Activated naive CD8-positive, alpha-beta T cell treated with anti-CD3 and anti-CD28 coated beads for 36 hours (primary cell): ENCODE measurements around the gene TMEM150B. TPM values are rescaled to one million over a fixed set of nuclear protein-coding genes. Genes with fewer than 3 reads are reported as not detected.

ENCODE experiments used
- DNase-seq: peaks from one replicate; pipeline ENCODE4 v3.0.0; 2021
- H3K27ac Mint-ChIP-seq: one replicate; pipeline ENCODE4 v1.8.0; 2022; ENCODE audit warnings: mild to moderate bottlenecking, moderate library complexity, mixed read lengths
- H3K27me3 Mint-ChIP-seq: one replicate; pipeline ENCODE4 v1.8.0; 2022; ENCODE audit warnings: mild to moderate bottlenecking, mixed read lengths
- H3K36me3 Mint-ChIP-seq: one replicate; pipeline ENCODE4 v1.8.0; 2021; ENCODE audit warnings: mild to moderate bottlenecking, mixed read lengths
- H3K4me1 Mint-ChIP-seq: one replicate; pipeline ENCODE4 v1.8.0; 2021; ENCODE audit warnings: mixed read lengths
- H3K4me3 Mint-ChIP-seq: one replicate; pipeline ENCODE4 v1.8.0; 2022; ENCODE audit warnings: mild to moderate bottlenecking, moderate library complexity, mixed read lengths
- H3K9me3 Mint-ChIP-seq: one replicate; pipeline ENCODE4 v1.8.0; 2022; ENCODE audit warnings: mixed read lengths
- total RNA-seq, 2 experiments: library from RNA; stranded (reverse); gene quantifications; one replicate each; pipeline ENCODE4 v1.2.3, GENCODE V29; 2021

TMEM150B gene
- total RNA-seq, 2 experiments from 2014 or later, result not detected

- Mint-ChIP-seq H3K27me3 (peaks cover 4% of the 10 kb centered on the region), H3K4me1 (peaks cover 10% of the 10 kb centered on the region), H3K9me3 (no peaks in the 10 kb centered on the region), H3K4me3 (no peak overlapping the region), H3K27ac (no peak overlapping the region), H3K36me3 (no peaks in the 10 kb centered on the region)
- no peak for DNase-seq
Observed at GRCh38 chr19:55287361-55288079, 37.6 kb downstream of the TMEM150B start.

DNA sequence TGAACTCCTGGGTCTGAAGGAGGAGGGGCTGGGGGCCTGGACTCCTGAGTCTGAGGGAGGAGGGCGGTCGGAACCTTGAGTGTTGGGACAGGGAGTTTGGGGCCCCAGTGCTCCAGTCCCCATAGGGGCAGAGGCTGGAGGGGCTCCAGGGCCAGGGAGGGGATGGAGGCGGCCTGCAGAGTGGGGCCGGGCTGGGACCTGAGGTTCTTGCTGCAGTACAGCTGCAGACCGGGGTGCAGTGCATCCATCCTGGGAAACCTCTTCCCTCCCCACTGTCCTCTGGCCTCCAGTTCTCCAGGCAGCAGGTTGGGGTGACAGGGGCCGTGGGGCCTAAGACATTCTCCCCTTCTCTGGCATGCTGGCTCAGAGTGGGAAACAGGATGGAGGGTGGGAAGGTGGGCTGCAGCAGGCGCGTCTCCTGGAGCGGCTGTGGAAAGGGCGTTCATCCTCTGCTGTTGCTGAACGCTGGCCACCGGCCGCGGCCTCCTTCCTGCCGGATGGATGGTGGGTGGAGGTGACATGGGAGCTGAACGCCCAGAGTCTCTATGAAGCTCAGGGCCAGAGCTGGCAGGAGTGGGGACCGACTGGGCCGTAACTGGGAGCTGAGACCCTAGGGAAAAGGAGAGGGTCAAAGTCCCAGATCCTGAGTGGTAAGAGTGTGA is 39.8 kb downstream of the TMEM150B start:
- no peaks in the 10 kb centered on the region for H3K9me3 Mint-ChIP-seq
- H3K27me3 Mint-ChIP-seq, result peaks cover 4% of the 10 kb centered on the region
- peak overlapping the region; percentile 25 for H3K27ac Mint-ChIP-seq
- peaks cover 15% of the 10 kb centered on the region for H3K4me1 Mint-ChIP-seq
- no peaks in the 10 kb centered on the region for H3K36me3 Mint-ChIP-seq
- no peak for DNase-seq
- peak overlapping the region; percentile 10 for H3K4me3 Mint-ChIP-seq

DNA sequence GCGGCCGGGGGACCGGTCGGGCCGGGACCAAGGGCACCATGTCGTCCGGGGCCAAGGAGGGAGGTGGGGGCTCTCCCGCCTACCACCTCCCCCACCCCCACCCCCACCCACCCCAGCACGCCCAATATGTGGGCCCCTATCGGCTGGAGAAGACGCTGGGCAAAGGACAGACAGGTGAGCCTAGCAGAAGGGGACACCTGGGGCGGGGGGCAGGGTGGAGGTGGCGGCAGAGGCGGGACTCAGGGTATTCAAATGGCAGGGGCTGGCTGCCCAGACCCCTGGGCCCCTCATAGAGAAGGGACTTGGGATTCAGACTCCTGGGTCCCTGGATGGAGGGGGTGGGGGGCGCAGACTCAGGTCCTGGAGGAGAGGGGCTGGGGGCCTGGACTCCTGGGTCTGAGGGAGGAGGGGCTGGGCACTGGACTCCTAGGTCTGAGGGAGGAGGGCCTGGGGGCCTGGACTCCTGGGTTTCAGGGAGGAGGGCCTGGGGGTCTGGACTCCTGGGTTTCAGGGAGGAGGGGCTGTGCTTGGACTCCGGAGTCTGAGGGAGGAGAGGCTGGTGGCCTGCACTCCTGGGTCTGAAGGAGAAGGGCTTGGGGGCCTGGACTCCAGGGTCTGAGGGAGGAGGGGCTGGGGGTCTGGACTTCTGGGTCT is 40.6 kb downstream of the TMEM150B start:
- no peak for DNase-seq
- Mint-ChIP-seq H3K27ac (peak overlapping the region; percentile 25), H3K36me3 (peaks cover 4% of the 10 kb centered on the region), H3K4me3 (peak overlapping the region; percentile 10), H3K9me3 (no peaks in the 10 kb centered on the region), H3K4me1 (peaks cover 17% of the 10 kb centered on the region), H3K27me3 (peaks cover 4% of the 10 kb centered on the region)

DNA sequence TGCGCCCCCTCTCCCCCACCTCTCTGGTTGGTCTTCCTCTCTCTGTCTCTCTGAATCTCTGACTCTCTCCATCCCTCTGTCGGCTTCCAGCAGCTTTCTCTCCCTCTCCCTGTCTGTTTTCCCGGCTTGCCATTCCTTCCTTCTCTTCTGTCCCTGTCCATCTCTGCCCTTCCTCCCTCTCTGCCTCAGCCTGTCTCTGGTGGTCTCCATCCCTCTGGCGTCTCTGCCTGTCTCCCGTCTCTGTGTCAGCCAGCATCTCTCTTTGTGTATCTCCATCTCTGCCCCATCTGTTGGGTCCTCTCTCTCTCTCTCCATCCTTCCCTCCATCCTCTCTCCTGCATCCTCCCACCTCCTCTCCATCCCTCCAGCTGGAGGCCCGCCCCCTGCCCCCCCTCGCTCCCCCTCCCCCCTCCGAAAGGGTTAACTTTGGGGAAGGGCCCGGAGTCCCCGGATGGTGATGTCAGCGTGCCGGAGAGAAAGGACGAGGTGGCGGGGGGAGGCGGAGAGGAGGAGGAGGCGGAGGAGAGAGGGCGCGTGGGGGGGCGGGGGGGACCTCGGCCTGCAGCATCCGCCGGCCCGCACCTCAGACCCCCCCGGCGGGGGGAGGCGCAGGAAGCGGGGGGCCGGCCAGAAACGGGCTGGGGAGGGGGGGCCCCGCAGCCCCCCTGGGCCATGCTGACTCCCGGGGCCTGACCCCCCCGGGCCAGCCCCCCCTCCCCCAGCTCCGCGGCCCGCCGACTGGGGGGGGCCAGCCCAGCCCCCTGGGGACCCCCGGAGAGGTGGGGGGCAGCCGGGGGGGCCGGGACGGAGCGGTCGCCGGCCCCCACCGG is 41.4 kb downstream of the TMEM150B start, which contains the start of gene BRSK1:
BRSK1 (plus strand) TSS at position 450 of the 830 bp plus-strand sequence. CDS start 446 bp downstream, outside the sequence.
- Mint-ChIP-seq H3K9me3 (no peaks in the 10 kb centered on the region), H3K4me3 (peak within 1 kb of the TSS; percentile 62), H3K27me3 (peaks cover 4% of the 10 kb centered on the region), H3K27ac (peak within 1 kb of the TSS; percentile 50), H3K36me3 (peaks cover 4% of the 10 kb centered on the region), H3K4me1 (peaks cover 19% of the 10 kb centered on the region)
- DNase-seq, result peak; percentile 36

DNA sequence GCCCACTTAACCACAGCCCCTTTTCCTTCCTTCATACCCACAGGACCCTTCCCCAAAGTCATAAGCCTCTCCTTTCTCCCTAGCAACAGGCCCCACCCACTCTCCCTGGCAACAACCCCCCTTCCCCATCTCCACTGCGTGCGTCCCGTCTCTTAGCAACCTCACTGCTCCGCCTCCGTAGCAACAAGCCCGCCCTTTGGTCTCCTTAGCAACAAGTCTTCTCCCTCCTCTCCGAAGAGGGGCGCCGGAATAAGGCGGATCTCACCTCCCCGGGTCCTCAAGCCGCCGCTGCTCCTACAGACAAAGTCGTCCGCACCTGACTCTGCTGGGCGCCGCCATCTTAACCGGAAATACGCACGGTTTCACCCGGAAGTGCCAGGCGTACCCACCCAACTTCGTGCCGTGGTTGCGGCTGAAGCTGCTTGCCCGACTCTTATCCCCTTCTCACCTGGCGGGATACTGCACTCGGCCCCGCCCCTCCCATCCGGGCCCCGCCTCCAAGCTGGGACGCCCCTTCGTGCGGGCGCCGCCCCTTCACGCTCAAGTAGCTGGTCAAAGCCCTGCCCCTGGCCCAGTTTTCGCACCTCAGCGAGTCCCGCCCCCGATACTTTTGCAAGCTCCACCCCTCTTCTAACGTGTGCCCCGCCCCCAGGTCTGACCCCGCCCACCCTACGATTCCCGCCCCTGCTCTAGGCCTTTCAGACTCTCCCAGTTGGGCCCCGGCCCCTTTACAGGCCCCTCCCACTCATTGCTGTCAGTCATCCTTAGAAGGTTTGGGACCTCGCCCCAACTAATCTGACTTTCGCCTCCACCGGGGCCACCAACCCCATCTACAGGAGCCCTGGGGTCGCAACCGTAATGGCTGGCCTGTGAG is 45.1 kb downstream of the TMEM150B start, which contains the start of gene HSPBP1:
HSPBP1 (minus strand) TSS at position 341 of the 874 bp plus-strand sequence. CDS start 502 bp downstream, outside the sequence.
- peak; percentile 98 for DNase-seq
- Mint-ChIP-seq H3K4me3 (peak within 1 kb of the TSS; percentile 99), H3K9me3 (no peaks in the 10 kb centered on the region), H3K36me3 (peaks cover 11% of the 10 kb centered on the region), H3K27me3 (peaks cover 4% of the 10 kb centered on the region), H3K27ac (peak within 1 kb of the TSS; percentile 98), H3K4me1 (peaks cover 28% of the 10 kb centered on the region)

DNA sequence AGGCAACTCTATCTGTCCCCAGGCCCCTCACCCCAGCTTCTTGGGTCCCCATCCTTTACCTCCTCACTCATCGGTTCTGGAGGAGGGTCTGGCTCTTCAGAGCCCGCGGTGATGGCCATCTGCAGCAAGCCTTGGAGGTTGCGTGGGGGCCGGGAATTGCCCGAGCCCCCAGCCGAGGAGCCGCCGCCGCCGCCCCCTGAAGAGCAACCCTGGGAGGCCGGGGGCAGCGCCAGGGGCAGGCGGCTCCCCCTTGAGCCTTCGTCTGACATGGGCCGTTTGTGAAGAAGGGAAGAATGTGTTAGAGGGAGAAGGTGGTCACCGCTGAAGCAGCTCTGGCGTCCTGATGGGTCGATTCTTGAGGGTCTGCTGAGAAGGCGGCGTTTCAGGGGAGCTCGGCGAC is 45.8 kb downstream of the TMEM150B start:
- peaks cover 11% of the 10 kb centered on the region for H3K36me3 Mint-ChIP-seq
- H3K27ac Mint-ChIP-seq, result peak overlapping the region; percentile 98
- H3K4me1 Mint-ChIP-seq, result peaks cover 28% of the 10 kb centered on the region
- H3K9me3 Mint-ChIP-seq, result no peaks in the 10 kb centered on the region
- DNase-seq, result no peak
- H3K27me3 Mint-ChIP-seq, result peaks cover 4% of the 10 kb centered on the region
- H3K4me3 Mint-ChIP-seq, result peak overlapping the region; percentile 99

GRCh38 chr19:55278391-55279135 is 46.6 kb downstream of the TMEM150B start:
- Mint-ChIP-seq H3K36me3 (peaks cover 13% of the 10 kb centered on the region), H3K27me3 (peaks cover 2% of the 10 kb centered on the region), H3K27ac (no peak overlapping the region), H3K4me1 (peaks cover 28% of the 10 kb centered on the region), H3K4me3 (peak overlapping the region; percentile 99), H3K9me3 (no peaks in the 10 kb centered on the region)
- no peak for DNase-seq

- no peak overlapping the region for H3K27ac Mint-ChIP-seq
- no peak for DNase-seq
- peaks cover 24% of the 10 kb centered on the region for H3K4me1 Mint-ChIP-seq
- no peaks in the 10 kb centered on the region for H3K27me3 Mint-ChIP-seq
- H3K36me3 Mint-ChIP-seq, result peaks cover 18% of the 10 kb centered on the region
- H3K9me3 Mint-ChIP-seq, result no peaks in the 10 kb centered on the region
- H3K4me3 Mint-ChIP-seq, result no peak overlapping the region
Observed at GRCh38 chr19:55277494-55277893, 47.6 kb downstream of the TMEM150B start.

DNA sequence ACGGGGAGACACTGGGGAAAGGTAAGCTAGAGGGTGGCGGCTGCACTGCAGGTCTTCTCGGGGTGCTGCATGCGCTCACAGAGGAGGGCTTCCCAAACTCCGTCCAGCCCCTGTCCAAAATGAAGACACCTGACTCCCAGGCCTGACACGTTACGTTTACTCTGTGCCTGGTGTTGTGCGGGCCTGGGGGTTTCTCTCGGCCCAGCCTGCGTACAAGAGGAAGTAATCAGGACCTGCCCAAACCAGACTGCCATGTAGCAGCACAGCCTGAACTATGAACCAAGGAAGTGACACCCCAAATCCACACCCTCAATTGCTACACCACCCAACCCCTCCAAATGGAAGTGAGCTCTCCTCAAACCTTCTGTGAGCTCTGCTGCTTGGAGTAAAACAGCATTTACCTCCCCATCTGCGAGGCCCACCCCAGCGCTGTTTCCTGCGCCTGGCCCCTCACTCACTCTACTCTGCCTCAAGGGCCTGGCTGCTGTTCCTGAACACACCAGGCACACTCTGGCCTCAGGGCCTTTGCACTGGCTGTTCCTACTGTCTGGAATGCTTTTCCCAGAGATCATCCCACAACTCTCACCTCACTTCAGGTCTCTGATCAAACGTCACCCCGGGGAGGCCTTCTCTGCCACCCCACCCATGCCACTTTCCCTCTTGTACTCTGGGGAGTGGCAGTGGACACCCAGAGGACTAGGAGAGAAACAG is 48.3 kb downstream of the TMEM150B start:
- peaks cover 24% of the 10 kb centered on the region for H3K4me1 Mint-ChIP-seq
- H3K9me3 Mint-ChIP-seq, result no peaks in the 10 kb centered on the region
- no peaks in the 10 kb centered on the region for H3K27me3 Mint-ChIP-seq
- H3K4me3 Mint-ChIP-seq, result no peak overlapping the region
- no peak overlapping the region for H3K27ac Mint-ChIP-seq
- H3K36me3 Mint-ChIP-seq, result peaks cover 24% of the 10 kb centered on the region
- no peak for DNase-seq

- H3K4me1 Mint-ChIP-seq, result peaks cover 22% of the 10 kb centered on the region
- no peak overlapping the region for H3K27ac Mint-ChIP-seq
- no peaks in the 10 kb centered on the region for H3K9me3 Mint-ChIP-seq
- H3K36me3 Mint-ChIP-seq, result peaks cover 24% of the 10 kb centered on the region
- H3K4me3 Mint-ChIP-seq, result no peak overlapping the region
- DNase-seq, result no peak
- no peaks in the 10 kb centered on the region for H3K27me3 Mint-ChIP-seq
Observed at GRCh38 chr19:55275851-55276719, 49.1 kb downstream of the TMEM150B start.

DNA sequence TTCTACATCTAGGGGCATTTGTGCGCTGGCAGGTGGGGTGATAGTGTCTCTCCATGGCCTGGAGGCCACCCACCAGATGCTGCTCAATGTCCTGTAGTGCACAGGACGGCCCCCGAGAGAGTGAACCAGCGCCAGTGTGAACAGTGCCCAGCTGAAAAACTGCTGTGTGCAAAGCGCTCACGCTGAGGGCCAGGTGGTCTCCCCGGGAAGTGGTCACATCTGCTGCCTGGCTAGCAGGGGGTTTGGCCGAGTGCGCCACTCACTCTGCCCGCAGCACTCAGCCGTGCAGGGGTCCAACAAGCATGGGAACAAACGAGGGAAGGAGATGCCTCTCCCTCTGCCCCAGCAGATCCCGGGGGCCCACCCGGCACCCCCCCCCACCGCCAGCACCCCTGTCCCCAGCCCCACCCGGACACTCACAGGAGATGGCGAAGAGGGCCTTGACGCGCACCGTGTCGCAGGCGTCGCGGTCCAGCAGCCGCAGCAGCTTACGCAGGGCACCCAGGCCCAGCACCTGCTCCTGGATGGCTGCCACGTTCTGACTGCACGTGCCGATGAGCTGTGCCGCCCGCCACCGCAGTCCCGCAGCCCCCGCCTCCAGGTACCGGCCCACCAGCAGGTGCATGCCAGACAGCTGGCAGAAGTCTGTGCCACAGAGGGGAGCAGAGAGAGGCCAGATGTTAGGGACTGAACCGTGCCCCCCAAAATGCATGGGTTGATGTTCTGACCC is 51.0 kb downstream of the TMEM150B start:
- Mint-ChIP-seq H3K9me3 (no peaks in the 10 kb centered on the region), H3K4me1 (peaks cover 12% of the 10 kb centered on the region), H3K27me3 (no peaks in the 10 kb centered on the region), H3K4me3 (no peak overlapping the region), H3K27ac (no peak overlapping the region), H3K36me3 (peaks cover 22% of the 10 kb centered on the region)
- no peak for DNase-seq
